HepG2 (cell line): Measurements from ENCODE around the gene P4HB. TPM values are rescaled to one million over a fixed set of nuclear protein-coding genes. Genes with fewer than 3 reads are reported as not detected.
A peak's percentile ranks its signal among the peaks of the same experiment; 100 is the strongest.

Source experiments
- HHEX ChIP-seq: IDR thresholded peaks from 2 replicates; pipeline ENCODE4 v1.6.1; 2016; ENCODE audit warnings: control low read depth
- KLF15 ChIP-seq: sonication (generic); formaldehyde crosslinking; IDR thresholded peaks from 2 replicates; pipeline ENCODE4 v1.8.1; 2023; ENCODE audit warnings: borderline replicate concordance, mild to moderate bottlenecking, inconsistent platforms, missing genetic modification reagents, mixed read lengths
- MBD4 ChIP-seq: IDR thresholded peaks from 2 replicates; pipeline ENCODE4 v1.6.1; 2012; ENCODE audit warnings: low read length, inconsistent platforms, borderline replicate concordance
- RXRB ChIP-seq: IDR thresholded peaks from 2 replicates; pipeline ENCODE4 v1.6.1; 2016; ENCODE audit warnings: borderline replicate concordance, missing genetic modification reagents, missing compliant biosample characterization
- SP1 ChIP-seq, 2 experiments: fragments of 450-650 bp in 1 of 2; sonication (generic) in 1 of 2; formaldehyde crosslinking in 1 of 2; IDR thresholded peaks; 2 replicates each; pipeline versions ENCODE4 v1.4.0 to v1.6.1; 2016 to 2020; ENCODE audit warnings: missing genetic modification reagents in 1 of 2
- TBX3 ChIP-seq: fragments of 450-650 bp; IDR thresholded peaks from 2 replicates; pipeline ENCODE4 v1.6.1; 2017; ENCODE audit warnings: antibody characterized with exemption, mild to moderate bottlenecking, inconsistent platforms, borderline replicate concordance
- TOPORS ChIP-seq: sonication (generic); formaldehyde crosslinking; IDR thresholded peaks from 2 replicates; pipeline ENCODE4 v1.8.0; 2023; ENCODE audit warnings: mild to moderate bottlenecking, missing genetic modification reagents
- U2AF1 ChIP-seq: fragments of 200-400 bp; formaldehyde crosslinking; optimal IDR thresholded peaks from 2 replicates; pipeline ENCODE3; 2017; ENCODE audit warnings: mild to moderate bottlenecking, low read depth, low read length
- ZEB1 ChIP-seq: IDR thresholded peaks from 2 replicates; pipeline ENCODE4 v1.6.1; 2012; ENCODE audit warnings: mild to moderate bottlenecking, low read depth, inconsistent platforms; ENCODE audit not compliant: insufficient replicate concordance
- ZNF12 ChIP-seq: sonication (generic); formaldehyde crosslinking; IDR thresholded peaks from 2 replicates; pipeline ENCODE4 v1.5.0; 2020; ENCODE audit warnings: missing genetic modification reagents
- ZNF121 ChIP-seq: sonication (generic); formaldehyde crosslinking; IDR thresholded peaks from 2 replicates; pipeline ENCODE4 v1.5.0; 2020; ENCODE audit warnings: mild to moderate bottlenecking, missing genetic modification reagents
- ZNF124 ChIP-seq: sonication (generic); formaldehyde crosslinking; IDR thresholded peaks from 2 replicates; pipeline ENCODE4 v1.4.0; 2020; ENCODE audit warnings: missing genetic modification reagents
- ZNF225 ChIP-seq: sonication (generic); formaldehyde crosslinking; IDR thresholded peaks from 2 replicates; pipeline ENCODE4 v1.4.0; 2020; ENCODE audit warnings: mild to moderate bottlenecking, missing genetic modification reagents
- ZNF296 ChIP-seq: sonication (generic); formaldehyde crosslinking; conservative IDR thresholded peaks from 2 replicates; pipeline ENCODE4 v1.5.0; 2020; ENCODE audit warnings: mild to moderate bottlenecking, missing genetic modification reagents
- ZNF30 ChIP-seq: sonication (generic); formaldehyde crosslinking; IDR thresholded peaks from 2 replicates; pipeline ENCODE4 v1.5.0; 2020; ENCODE audit warnings: mild to moderate bottlenecking, missing genetic modification reagents
- ZNF382 ChIP-seq: sonication (generic); formaldehyde crosslinking; IDR thresholded peaks from 2 replicates; pipeline ENCODE4 v1.5.0; 2020; ENCODE audit warnings: missing genetic modification reagents, mild to moderate bottlenecking, borderline replicate concordance
- ZNF674 ChIP-seq: sonication (generic); formaldehyde crosslinking; IDR thresholded peaks from 2 replicates; pipeline ENCODE4 v1.5.0; 2020; ENCODE audit warnings: low read depth, mild to moderate bottlenecking, missing genetic modification reagents
- polyA plus RNA-seq, 8 experiments: library from polyadenylated mRNA; depleted of rRNA in 3 of 8; stranded (reverse) in 7 of 8; unstranded in 1 of 8; fragments of >200 nt; fragmentation: Illumina TruSeq in 4 of 8; extraction: Trizol in 4 of 8; gene quantifications; 2 replicates each; pipeline versions ENCODE4 v1.2.1 to v1.2.3, GENCODE V29; 2011 to 2016; ENCODE audit warnings: low read depth in 4 of 8, missing spikeins in 1 of 8, mixed read lengths in 1 of 8; ENCODE audit not compliant: insufficient read depth in 1 of 8
- total RNA-seq, 5 experiments: library from RNA; depleted of rRNA; stranded (reverse); fragments of >200 nt; fragmentation: Illumina TruSeq; extraction: Trizol; gene quantifications; 2 replicates each; pipeline ENCODE4 v1.2.3, GENCODE V29; 2016; ENCODE audit warnings: low read depth in 1 of 5
- TF ChIP-seq, protein P1 (sequence below): sonication (generic); formaldehyde crosslinking; IDR thresholded peaks from 2 replicates; pipeline ENCODE4 v1.5.0; 2020; ENCODE audit warnings: missing genetic modification reagents
- TF ChIP-seq, protein P2 (sequence below): sonication (generic); formaldehyde crosslinking; IDR thresholded peaks from 2 replicates; pipeline ENCODE4 v1.8.0; 2022; ENCODE audit warnings: missing genetic modification reagents, low read depth, mild to moderate bottlenecking, borderline replicate concordance
- TF ChIP-seq, protein P3 (sequence below): sonication (generic); formaldehyde crosslinking; IDR thresholded peaks from 2 replicates; pipeline ENCODE4 v1.4.0; 2020; ENCODE audit warnings: missing genetic modification reagents, mild to moderate bottlenecking, borderline replicate concordance
- TF ChIP-seq, protein P4 (sequence below): sonication (generic); formaldehyde crosslinking; conservative IDR thresholded peaks from 2 replicates; pipeline ENCODE4 v1.5.0; 2020; ENCODE audit warnings: missing genetic modification reagents
- TF ChIP-seq, protein P5 (sequence below): sonication (generic); formaldehyde crosslinking; IDR thresholded peaks from 2 replicates; pipeline ENCODE4 v1.8.0; 2022; ENCODE audit warnings: missing genetic modification reagents, mild to moderate bottlenecking, moderate library complexity, borderline replicate concordance

The P4HB gene
- total and polyA plus RNA-seq, 2 of the 13 experiments (the other 11 are each of a cell fraction or from before 2014, with no cell fraction given): 185 to 782 TPM

DNA sequence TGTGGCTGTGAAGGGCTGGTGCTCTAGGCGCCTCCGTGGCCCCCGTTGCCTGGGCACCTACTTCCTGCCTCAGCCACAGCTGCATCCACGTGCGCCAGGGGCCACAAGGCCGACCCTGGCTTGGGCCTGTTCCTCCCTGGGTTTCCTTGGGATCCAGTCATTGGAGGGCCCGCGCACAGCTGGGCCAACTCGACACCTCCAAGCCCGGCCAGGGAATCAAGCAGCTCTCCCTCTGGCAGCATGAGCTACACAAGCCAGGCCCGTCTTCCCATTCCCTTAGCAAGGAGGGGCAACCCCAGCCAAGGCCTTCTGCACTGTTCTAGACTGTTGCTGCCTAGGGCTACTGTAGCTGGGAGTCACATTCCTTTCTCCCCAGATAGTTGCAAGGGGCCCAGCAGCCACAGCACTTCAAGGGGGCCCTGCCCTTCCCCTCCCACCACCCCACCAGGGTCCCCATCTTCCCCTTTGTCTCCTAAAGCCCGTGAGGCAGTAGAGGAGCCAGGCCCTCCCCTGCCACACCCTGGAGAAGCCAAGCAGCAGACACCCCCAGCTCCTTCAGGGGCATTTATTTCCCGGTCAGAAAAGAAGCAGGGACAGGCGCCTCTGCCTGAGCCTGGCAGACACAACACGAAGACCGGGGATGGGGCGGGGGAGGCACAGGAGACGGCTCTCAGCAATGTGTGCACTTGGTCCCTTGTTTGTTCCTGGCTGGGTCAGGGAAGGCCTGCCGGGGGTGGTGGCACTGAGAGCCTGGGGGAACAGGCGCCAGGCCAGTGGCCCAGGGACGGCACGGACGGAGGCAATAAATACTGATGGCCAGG is 7.0 kb upstream of the P4HB start (continued):
- TF ChIP-seq ZEB1 (no peak), ZNF124 (CRISPR knock-in tag) (no peak), U2AF1 (peak; percentile 18), TBX3 (no peak), ZNF382 (CRISPR knock-in tag) (no peak), TOPORS (CRISPR knock-in tag) (no peak), MBD4 (no peak), ZNF225 (CRISPR knock-in tag) (no peak; the same call in none of the 2 replicates), KLF15 (0 out of 2 replicates have a peak, but pooled peaks have one; percentile 82), SP1 (IDR thresholded peaks at IDR 0.05) (no peak), SP1 (CRISPR knock-in tag; IDR thresholded peaks at IDR 0.05) (no peak), RXRB (CRISPR knock-in tag) (no peak), ZNF121 (CRISPR knock-in tag) (no peak), HHEX (CRISPR knock-in tag) (no peak), ZNF296 (CRISPR knock-in tag) (no peak), ZNF30 (CRISPR knock-in tag) (no peak), ZNF12 (no peak; the same call in 1 of the 2 replicates), ZNF674 (CRISPR knock-in tag) (no peak)
- TF ChIP-seq, protein P1, sequence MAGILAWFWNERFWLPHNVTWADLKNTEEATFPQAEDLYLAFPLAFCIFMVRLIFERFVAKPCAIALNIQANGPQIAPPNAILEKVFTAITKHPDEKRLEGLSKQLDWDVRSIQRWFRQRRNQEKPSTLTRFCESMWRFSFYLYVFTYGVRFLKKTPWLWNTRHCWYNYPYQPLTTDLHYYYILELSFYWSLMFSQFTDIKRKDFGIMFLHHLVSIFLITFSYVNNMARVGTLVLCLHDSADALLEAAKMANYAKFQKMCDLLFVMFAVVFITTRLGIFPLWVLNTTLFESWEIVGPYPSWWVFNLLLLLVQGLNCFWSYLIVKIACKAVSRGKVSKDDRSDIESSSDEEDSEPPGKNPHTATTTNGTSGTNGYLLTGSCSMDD (CRISPR knock-in tag): no peak
- TF ChIP-seq, protein P2, sequence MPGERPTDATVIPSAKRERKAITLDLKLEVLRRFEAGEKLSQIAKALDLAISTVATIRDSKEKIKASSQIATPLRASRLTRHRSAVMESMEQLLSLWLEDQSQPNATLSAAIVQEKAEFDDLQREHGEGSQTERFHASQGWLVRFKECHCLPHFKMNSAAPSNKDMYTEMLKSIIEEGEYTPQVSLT: peak; percentile 79; the same call in 1 of the 2 replicates
- TF ChIP-seq, protein P3, sequence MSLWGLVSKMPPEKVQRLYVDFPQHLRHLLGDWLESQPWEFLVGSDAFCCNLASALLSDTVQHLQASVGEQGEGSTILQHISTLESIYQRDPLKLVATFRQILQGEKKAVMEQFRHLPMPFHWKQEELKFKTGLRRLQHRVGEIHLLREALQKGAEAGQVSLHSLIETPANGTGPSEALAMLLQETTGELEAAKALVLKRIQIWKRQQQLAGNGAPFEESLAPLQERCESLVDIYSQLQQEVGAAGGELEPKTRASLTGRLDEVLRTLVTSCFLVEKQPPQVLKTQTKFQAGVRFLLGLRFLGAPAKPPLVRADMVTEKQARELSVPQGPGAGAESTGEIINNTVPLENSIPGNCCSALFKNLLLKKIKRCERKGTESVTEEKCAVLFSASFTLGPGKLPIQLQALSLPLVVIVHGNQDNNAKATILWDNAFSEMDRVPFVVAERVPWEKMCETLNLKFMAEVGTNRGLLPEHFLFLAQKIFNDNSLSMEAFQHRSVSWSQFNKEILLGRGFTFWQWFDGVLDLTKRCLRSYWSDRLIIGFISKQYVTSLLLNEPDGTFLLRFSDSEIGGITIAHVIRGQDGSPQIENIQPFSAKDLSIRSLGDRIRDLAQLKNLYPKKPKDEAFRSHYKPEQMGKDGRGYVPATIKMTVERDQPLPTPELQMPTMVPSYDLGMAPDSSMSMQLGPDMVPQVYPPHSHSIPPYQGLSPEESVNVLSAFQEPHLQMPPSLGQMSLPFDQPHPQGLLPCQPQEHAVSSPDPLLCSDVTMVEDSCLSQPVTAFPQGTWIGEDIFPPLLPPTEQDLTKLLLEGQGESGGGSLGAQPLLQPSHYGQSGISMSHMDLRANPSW (CRISPR knock-in tag): peak; percentile 86; the same call in 1 of the 2 replicates
- TF ChIP-seq, protein P4, sequence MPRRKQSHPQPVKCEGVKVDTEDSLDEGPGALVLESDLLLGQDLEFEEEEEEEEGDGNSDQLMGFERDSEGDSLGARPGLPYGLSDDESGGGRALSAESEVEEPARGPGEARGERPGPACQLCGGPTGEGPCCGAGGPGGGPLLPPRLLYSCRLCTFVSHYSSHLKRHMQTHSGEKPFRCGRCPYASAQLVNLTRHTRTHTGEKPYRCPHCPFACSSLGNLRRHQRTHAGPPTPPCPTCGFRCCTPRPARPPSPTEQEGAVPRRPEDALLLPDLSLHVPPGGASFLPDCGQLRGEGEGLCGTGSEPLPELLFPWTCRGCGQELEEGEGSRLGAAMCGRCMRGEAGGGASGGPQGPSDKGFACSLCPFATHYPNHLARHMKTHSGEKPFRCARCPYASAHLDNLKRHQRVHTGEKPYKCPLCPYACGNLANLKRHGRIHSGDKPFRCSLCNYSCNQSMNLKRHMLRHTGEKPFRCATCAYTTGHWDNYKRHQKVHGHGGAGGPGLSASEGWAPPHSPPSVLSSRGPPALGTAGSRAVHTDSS (CRISPR knock-in tag): no peak
- TF ChIP-seq, protein P5, sequence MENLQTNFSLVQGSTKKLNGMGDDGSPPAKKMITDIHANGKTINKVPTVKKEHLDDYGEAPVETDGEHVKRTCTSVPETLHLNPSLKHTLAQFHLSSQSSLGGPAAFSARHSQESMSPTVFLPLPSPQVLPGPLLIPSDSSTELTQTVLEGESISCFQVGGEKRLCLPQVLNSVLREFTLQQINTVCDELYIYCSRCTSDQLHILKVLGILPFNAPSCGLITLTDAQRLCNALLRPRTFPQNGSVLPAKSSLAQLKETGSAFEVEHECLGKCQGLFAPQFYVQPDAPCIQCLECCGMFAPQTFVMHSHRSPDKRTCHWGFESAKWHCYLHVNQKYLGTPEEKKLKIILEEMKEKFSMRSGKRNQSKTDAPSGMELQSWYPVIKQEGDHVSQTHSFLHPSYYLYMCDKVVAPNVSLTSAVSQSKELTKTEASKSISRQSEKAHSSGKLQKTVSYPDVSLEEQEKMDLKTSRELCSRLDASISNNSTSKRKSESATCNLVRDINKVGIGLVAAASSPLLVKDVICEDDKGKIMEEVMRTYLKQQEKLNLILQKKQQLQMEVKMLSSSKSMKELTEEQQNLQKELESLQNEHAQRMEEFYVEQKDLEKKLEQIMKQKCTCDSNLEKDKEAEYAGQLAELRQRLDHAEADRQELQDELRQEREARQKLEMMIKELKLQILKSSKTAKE (CRISPR knock-in tag): no peak
